Progenitor cell of endocrine pancreas (in vitro differentiated cells): ENCODE results near the gene EVPL. TPM values are rescaled to one million over a fixed set of nuclear protein-coding genes. Genes with fewer than 3 reads are reported as not detected.

Experiments used
- DNase-seq: peaks from one replicate; pipeline ENCODE4 v3.0.0; 2021; ENCODE audit warnings: low spot score; ENCODE audit not compliant: unreplicated experiment
- H3K27ac Mint-ChIP-seq: 2 replicates; pipeline ENCODE4 v1.8.0; 2021; ENCODE audit warnings: mild to moderate bottlenecking, moderate library complexity, mixed read lengths
- H3K27me3 Mint-ChIP-seq: 2 replicates; pipeline ENCODE4 v1.8.0; 2021; ENCODE audit warnings: mixed read lengths
- H3K36me3 Mint-ChIP-seq: 2 replicates; pipeline ENCODE4 v1.8.0; 2022; ENCODE audit warnings: mixed read lengths; ENCODE audit not compliant: insufficient read depth
- H3K4me1 Mint-ChIP-seq: 2 replicates; pipeline ENCODE4 v1.8.0; 2021; ENCODE audit warnings: low read depth, mixed read lengths
- H3K4me3 Mint-ChIP-seq: 2 replicates; pipeline ENCODE4 v1.8.0; 2021; ENCODE audit warnings: low read depth, mild to moderate bottlenecking, moderate library complexity, mixed read lengths
- H3K9me3 Mint-ChIP-seq: 2 replicates; pipeline ENCODE4 v1.8.0; 2021; ENCODE audit warnings: low read depth, mixed read lengths
- CTCF ChIP-seq: fragments of 200-600 bp; sonication (generic); IDR thresholded peaks from one replicate; pipeline ENCODE4 v1.5.0; 2021; ENCODE audit warnings: antibody characterized with exemption, mild to moderate bottlenecking; ENCODE audit not compliant: unreplicated experiment
- total RNA-seq: library from RNA; stranded (reverse); gene quantifications from 2 replicates; pipeline ENCODE4 v1.2.1, GENCODE V29; 2021

EVPL gene
- total RNA-seq, 1 donor from 2014 or later = 0.05 TPM

- TF ChIP-seq CTCF = no peak
- no peak for DNase-seq
- Mint-ChIP-seq H3K4me3 (no peak overlapping the region), H3K9me3 (no peaks in the 10 kb centered on the region), H3K27ac (no peak overlapping the region), H3K36me3 (peaks cover 31% of the 10 kb centered on the region), H3K4me1 (no peaks in the 10 kb centered on the region), H3K27me3 (no peaks in the 10 kb centered on the region)
Observed at GRCh38 chr17:76040376-76040775, 13.3 kb upstream of the EVPL start.

GRCh38 chr17:76039121-76039520 lies 12.0 kb upstream of the EVPL start:
- Mint-ChIP-seq H3K27me3 (no peaks in the 10 kb centered on the region), H3K9me3 (no peaks in the 10 kb centered on the region), H3K27ac (no peak overlapping the region), H3K36me3 (peaks cover 24% of the 10 kb centered on the region), H3K4me1 (no peaks in the 10 kb centered on the region), H3K4me3 (no peak overlapping the region)
- DNase-seq = no peak
- no peak for TF ChIP-seq CTCF

- TF ChIP-seq CTCF = no peak
- Mint-ChIP-seq H3K27ac (no peak overlapping the region), H3K9me3 (no peaks in the 10 kb centered on the region), H3K27me3 (no peaks in the 10 kb centered on the region), H3K4me3 (no peak overlapping the region), H3K4me1 (no peaks in the 10 kb centered on the region), H3K36me3 (peaks cover 17% of the 10 kb centered on the region)
- no peak for DNase-seq
Observed at GRCh38 chr17:76038050-76038449, 10.9 kb upstream of the EVPL start.

GRCh38 chr17:76036497-76037261 lies 9.6 kb upstream of the EVPL start:
- no peaks in the 10 kb centered on the region for H3K9me3 Mint-ChIP-seq
- no peak for DNase-seq

More at GRCh38 chr17:76036497-76037261, 9.6 kb upstream of the EVPL start:
- TF ChIP-seq CTCF = no peak
- Mint-ChIP-seq H3K4me3 (no peak overlapping the region), H3K27me3 (no peaks in the 10 kb centered on the region), H3K4me1 (no peaks in the 10 kb centered on the region), H3K36me3 (peaks cover 17% of the 10 kb centered on the region), H3K27ac (peak overlapping the region; percentile 11)
